HEK293 (cell line): ENCODE results near the gene KCNQ2.

ENCODE experiments used
- GLI4 ChIP-seq: fragments of 450-650 bp; formaldehyde crosslinking; IDR thresholded peaks from 2 replicates; pipeline ENCODE4 v1.5.1; 2016; ENCODE audit warnings: missing biosample characterization, missing genetic modification characterization
- GLIS2 ChIP-seq: fragments of 450-650 bp; formaldehyde crosslinking; IDR thresholded peaks from 2 replicates; pipeline ENCODE4 v1.5.1; 2016; ENCODE audit warnings: missing biosample characterization, missing genetic modification characterization
- HOXA7 ChIP-seq: sonication (generic); formaldehyde crosslinking; IDR thresholded peaks from 2 replicates; pipeline ENCODE4 v1.8.1; 2022; ENCODE audit warnings: missing genetic modification reagents, borderline replicate concordance
- KLF8 ChIP-seq: fragments of 450-650 bp; formaldehyde crosslinking; IDR thresholded peaks from 2 replicates; pipeline ENCODE4 v1.5.1; 2016; ENCODE audit warnings: missing biosample characterization, missing genetic modification characterization
- SETDB1 ChIP-seq: IDR thresholded peaks from one replicate; pipeline ENCODE4 v1.6.1; 2017; ENCODE audit warnings: mild to moderate bottlenecking, low read length, moderate library complexity, mixed read lengths; ENCODE audit not compliant: insufficient read length
- ZBTB21 ChIP-seq: fragments of 450-650 bp; formaldehyde crosslinking; IDR thresholded peaks from 2 replicates; pipeline ENCODE4 v1.5.1; 2017; ENCODE audit warnings: missing biosample characterization, missing genetic modification characterization
- ZBTB48 ChIP-seq: fragments of 450-650 bp; formaldehyde crosslinking; IDR thresholded peaks from 2 replicates; pipeline ENCODE4 v1.5.1; 2016; ENCODE audit warnings: missing biosample characterization, missing genetic modification characterization
- ZBTB7A ChIP-seq: fragments of 450-650 bp; formaldehyde crosslinking; IDR thresholded peaks from 2 replicates; pipeline ENCODE4 v1.5.1; 2016; ENCODE audit warnings: low read depth, missing biosample characterization, missing genetic modification characterization
- ZNF133 ChIP-seq: fragments of 450-650 bp; formaldehyde crosslinking; IDR thresholded peaks from 2 replicates; pipeline ENCODE4 v1.5.1; 2016; ENCODE audit warnings: missing biosample characterization, missing genetic modification characterization
- ZNF211 ChIP-seq: fragments of 450-650 bp; formaldehyde crosslinking; IDR thresholded peaks from 2 replicates; pipeline ENCODE4 v1.5.1; 2016; ENCODE audit warnings: low read depth, missing biosample characterization, missing genetic modification characterization
- ZNF223 ChIP-seq: fragments of 450-650 bp; formaldehyde crosslinking; IDR thresholded peaks from 2 replicates; pipeline ENCODE4 v1.5.1; 2016; ENCODE audit warnings: missing biosample characterization, missing genetic modification characterization
- ZNF24 ChIP-seq: fragments of 450-650 bp; formaldehyde crosslinking; IDR thresholded peaks from 2 replicates; pipeline ENCODE4 v1.5.1; 2016; ENCODE audit warnings: missing biosample characterization, missing genetic modification characterization
- ZNF302 ChIP-seq: fragments of 450-650 bp; formaldehyde crosslinking; IDR thresholded peaks from 2 replicates; pipeline ENCODE4 v1.5.1; 2016; ENCODE audit warnings: missing biosample characterization, missing genetic modification characterization, low read depth
- ZNF416 ChIP-seq: fragments of 450-650 bp; formaldehyde crosslinking; IDR thresholded peaks from 2 replicates; pipeline ENCODE4 v1.5.1; 2016; ENCODE audit warnings: missing biosample characterization, missing genetic modification characterization
- ZNF510 ChIP-seq: fragments of 450-650 bp; formaldehyde crosslinking; IDR thresholded peaks from 2 replicates; pipeline ENCODE4 v1.5.1; 2018; ENCODE audit warnings: mild to moderate bottlenecking, missing genetic modification characterization, missing biosample characterization; ENCODE audit not compliant: insufficient replicate concordance
- ZNF521 ChIP-seq: fragments of 450-650 bp; formaldehyde crosslinking; IDR thresholded peaks from 2 replicates; pipeline ENCODE4 v1.5.1; 2017; ENCODE audit warnings: missing biosample characterization, mild to moderate bottlenecking, missing genetic modification characterization
- ZNF585B ChIP-seq: fragments of 450-650 bp; formaldehyde crosslinking; IDR thresholded peaks from 2 replicates; pipeline ENCODE4 v1.5.1; 2016; ENCODE audit warnings: missing biosample characterization, missing genetic modification characterization
- ZNF654 ChIP-seq: fragments of 450-650 bp; formaldehyde crosslinking; IDR thresholded peaks from 2 replicates; pipeline ENCODE4 v1.5.1; 2016; ENCODE audit warnings: low read depth, missing biosample characterization, missing genetic modification characterization
- ZNF677 ChIP-seq: fragments of 450-650 bp; IDR thresholded peaks from 2 replicates; pipeline ENCODE4 v1.5.0; 2018; ENCODE audit warnings: missing biosample characterization, mild to moderate bottlenecking, missing genetic modification characterization, moderate library complexity
- ZNF776 ChIP-seq: fragments of 450-650 bp; formaldehyde crosslinking; IDR thresholded peaks from 2 replicates; pipeline ENCODE4 v1.5.0; 2017; ENCODE audit warnings: missing biosample characterization, missing genetic modification characterization, borderline replicate concordance
- ZNF777 ChIP-seq: fragments of 450-650 bp; formaldehyde crosslinking; IDR thresholded peaks from 2 replicates; pipeline ENCODE4 v1.5.1; 2017; ENCODE audit warnings: missing biosample characterization, missing genetic modification characterization, borderline replicate concordance
- ZSCAN16 ChIP-seq: fragments of 450-650 bp; formaldehyde crosslinking; IDR thresholded peaks from 2 replicates; pipeline ENCODE4 v1.5.1; 2016; ENCODE audit warnings: missing biosample characterization, missing genetic modification characterization
- TF ChIP-seq, protein P1 (sequence below): fragments of 450-650 bp; formaldehyde crosslinking; IDR thresholded peaks from 2 replicates; pipeline ENCODE4 v1.5.1; 2016; ENCODE audit warnings: missing biosample characterization, missing genetic modification characterization
- TF ChIP-seq, protein P2 (sequence below): fragments of 450-650 bp; formaldehyde crosslinking; IDR thresholded peaks from 2 replicates; pipeline ENCODE4 v1.5.1; 2016; ENCODE audit warnings: missing biosample characterization, missing genetic modification characterization
- TF ChIP-seq, protein P3 (sequence below): fragments of 450-650 bp; formaldehyde crosslinking; IDR thresholded peaks from 2 replicates; pipeline ENCODE4 v1.5.1; 2016; ENCODE audit warnings: missing biosample characterization, missing genetic modification characterization
- TF ChIP-seq, protein P4 (sequence below): fragments of 450-650 bp; formaldehyde crosslinking; IDR thresholded peaks from 2 replicates; pipeline ENCODE4 v1.5.1; 2016; ENCODE audit warnings: missing biosample characterization, missing genetic modification characterization
- TF ChIP-seq, protein P5 (sequence below): fragments of 450-650 bp; formaldehyde crosslinking; IDR thresholded peaks from 2 replicates; pipeline ENCODE4 v1.5.1; 2017; ENCODE audit warnings: missing biosample characterization, missing genetic modification characterization
- TF ChIP-seq, protein P6 (sequence below): fragments of 450-650 bp; formaldehyde crosslinking; IDR thresholded peaks from 2 replicates; pipeline ENCODE4 v1.5.1; 2016; ENCODE audit warnings: missing biosample characterization, missing genetic modification characterization

Gene KCNQ2

DNA sequence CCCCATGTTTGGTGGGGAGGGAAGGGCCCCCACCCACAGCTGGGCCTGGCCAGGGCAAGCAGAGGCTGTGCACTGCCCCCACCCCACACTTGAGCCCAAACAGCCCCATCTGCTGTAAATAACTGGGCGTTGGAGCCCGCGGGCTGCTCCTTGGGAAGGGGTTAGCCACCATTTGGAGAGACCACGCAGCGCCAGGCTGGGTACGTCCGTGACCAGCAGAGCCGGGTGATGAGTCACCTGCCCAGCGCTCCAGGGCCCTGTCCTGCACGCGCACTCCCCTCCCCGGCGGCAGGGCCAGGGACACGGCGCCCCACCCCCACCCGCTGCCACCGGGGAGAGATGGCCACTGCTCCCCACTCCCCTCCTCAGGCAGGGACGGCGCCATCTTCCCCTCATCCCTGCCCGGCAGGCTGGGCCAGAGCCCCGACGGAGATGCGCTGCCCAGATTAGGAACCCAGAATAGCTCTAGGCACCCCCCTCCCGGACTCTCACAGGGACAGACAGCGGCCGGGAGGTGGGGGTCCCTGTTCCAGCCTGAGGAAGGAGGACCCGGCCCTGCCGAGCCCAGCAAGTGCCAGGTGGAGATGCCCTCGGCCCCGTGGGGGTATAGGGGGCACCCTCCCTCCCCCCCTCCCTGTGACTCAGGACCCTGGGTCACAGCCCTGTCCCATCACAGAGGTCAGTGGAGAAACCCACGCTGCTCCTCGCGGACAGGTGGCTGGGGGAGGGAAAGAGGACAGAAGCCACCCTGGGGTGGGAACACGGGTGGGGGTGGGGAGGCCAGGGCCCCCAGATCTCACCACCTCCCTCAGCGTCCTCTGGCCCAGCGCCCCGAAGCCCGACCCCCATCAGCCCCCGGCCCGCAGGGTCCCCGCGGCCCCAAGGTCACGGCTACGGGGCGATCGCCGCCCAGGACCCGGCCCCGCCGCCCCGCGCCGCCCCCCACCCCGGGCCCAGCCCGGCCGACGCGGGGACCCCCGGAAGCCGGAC lies 25.8 kb upstream of the KCNQ2 start (continued):
- TF ChIP-seq ZNF585B (tag by site-specific recombination) = no peak
- no peak for TF ChIP-seq ZNF302 (tag by site-specific recombination)
- TF ChIP-seq ZNF677 (tag by site-specific recombination) = no peak
- 0 out of 2 replicates have a peak, but pooled peaks have one; percentile 35 for TF ChIP-seq ZBTB7A (tag by site-specific recombination)
- peak; percentile 84 for TF ChIP-seq ZBTB48 (tag by site-specific recombination)
- no peak for TF ChIP-seq ZSCAN16 (tag by site-specific recombination)
- TF ChIP-seq, protein P1, sequence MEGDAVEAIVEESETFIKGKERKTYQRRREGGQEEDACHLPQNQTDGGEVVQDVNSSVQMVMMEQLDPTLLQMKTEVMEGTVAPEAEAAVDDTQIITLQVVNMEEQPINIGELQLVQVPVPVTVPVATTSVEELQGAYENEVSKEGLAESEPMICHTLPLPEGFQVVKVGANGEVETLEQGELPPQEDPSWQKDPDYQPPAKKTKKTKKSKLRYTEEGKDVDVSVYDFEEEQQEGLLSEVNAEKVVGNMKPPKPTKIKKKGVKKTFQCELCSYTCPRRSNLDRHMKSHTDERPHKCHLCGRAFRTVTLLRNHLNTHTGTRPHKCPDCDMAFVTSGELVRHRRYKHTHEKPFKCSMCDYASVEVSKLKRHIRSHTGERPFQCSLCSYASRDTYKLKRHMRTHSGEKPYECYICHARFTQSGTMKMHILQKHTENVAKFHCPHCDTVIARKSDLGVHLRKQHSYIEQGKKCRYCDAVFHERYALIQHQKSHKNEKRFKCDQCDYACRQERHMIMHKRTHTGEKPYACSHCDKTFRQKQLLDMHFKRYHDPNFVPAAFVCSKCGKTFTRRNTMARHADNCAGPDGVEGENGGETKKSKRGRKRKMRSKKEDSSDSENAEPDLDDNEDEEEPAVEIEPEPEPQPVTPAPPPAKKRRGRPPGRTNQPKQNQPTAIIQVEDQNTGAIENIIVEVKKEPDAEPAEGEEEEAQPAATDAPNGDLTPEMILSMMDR (tag by site-specific recombination) = peak; percentile 60
- TF ChIP-seq ZNF223 (tag by site-specific recombination) = no peak
- TF ChIP-seq, protein P2, sequence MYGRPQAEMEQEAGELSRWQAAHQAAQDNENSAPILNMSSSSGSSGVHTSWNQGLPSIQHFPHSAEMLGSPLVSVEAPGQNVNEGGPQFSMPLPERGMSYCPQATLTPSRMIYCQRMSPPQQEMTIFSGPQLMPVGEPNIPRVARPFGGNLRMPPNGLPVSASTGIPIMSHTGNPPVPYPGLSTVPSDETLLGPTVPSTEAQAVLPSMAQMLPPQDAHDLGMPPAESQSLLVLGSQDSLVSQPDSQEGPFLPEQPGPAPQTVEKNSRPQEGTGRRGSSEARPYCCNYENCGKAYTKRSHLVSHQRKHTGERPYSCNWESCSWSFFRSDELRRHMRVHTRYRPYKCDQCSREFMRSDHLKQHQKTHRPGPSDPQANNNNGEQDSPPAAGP (tag by site-specific recombination) = peak; percentile 64; the same call in 1 of the 2 replicates
- TF ChIP-seq ZBTB21 (tag by site-specific recombination) = no peak
- TF ChIP-seq ZNF24 (tag by site-specific recombination) = no peak
- TF ChIP-seq, protein P3, sequence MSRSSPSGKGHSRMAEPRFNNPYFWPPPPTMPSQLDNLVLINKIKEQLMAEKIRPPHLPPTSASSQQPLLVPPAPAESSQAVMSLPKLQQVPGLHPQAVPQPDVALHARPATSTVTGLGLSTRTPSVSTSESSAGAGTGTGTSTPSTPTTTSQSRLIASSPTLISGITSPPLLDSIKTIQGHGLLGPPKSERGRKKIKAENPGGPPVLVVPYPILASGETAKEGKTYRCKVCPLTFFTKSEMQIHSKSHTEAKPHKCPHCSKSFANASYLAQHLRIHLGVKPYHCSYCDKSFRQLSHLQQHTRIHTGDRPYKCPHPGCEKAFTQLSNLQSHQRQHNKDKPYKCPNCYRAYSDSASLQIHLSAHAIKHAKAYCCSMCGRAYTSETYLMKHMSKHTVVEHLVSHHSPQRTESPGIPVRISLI = no peak
- no peak for TF ChIP-seq ZNF521 (tag by site-specific recombination)
- no peak; the same call in 1 of the 2 replicates for TF ChIP-seq ZNF777 (tag by site-specific recombination)
- TF ChIP-seq ZNF133 (tag by site-specific recombination) = no peak
- no peak for TF ChIP-seq ZNF654
- no peak for TF ChIP-seq ZNF416 (tag by site-specific recombination)
- TF ChIP-seq ZNF776 = no peak
- TF ChIP-seq KLF8 (tag by site-specific recombination) = peak; percentile 49; the same call in 1 of the 2 replicates
- TF ChIP-seq, protein P4, sequence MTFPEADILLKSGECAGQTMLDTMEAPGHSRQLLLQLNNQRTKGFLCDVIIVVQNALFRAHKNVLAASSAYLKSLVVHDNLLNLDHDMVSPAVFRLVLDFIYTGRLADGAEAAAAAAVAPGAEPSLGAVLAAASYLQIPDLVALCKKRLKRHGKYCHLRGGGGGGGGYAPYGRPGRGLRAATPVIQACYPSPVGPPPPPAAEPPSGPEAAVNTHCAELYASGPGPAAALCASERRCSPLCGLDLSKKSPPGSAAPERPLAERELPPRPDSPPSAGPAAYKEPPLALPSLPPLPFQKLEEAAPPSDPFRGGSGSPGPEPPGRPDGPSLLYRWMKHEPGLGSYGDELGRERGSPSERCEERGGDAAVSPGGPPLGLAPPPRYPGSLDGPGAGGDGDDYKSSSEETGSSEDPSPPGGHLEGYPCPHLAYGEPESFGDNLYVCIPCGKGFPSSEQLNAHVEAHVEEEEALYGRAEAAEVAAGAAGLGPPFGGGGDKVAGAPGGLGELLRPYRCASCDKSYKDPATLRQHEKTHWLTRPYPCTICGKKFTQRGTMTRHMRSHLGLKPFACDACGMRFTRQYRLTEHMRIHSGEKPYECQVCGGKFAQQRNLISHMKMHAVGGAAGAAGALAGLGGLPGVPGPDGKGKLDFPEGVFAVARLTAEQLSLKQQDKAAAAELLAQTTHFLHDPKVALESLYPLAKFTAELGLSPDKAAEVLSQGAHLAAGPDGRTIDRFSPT (tag by site-specific recombination) = peak; percentile 88
- TF ChIP-seq, protein P5, sequence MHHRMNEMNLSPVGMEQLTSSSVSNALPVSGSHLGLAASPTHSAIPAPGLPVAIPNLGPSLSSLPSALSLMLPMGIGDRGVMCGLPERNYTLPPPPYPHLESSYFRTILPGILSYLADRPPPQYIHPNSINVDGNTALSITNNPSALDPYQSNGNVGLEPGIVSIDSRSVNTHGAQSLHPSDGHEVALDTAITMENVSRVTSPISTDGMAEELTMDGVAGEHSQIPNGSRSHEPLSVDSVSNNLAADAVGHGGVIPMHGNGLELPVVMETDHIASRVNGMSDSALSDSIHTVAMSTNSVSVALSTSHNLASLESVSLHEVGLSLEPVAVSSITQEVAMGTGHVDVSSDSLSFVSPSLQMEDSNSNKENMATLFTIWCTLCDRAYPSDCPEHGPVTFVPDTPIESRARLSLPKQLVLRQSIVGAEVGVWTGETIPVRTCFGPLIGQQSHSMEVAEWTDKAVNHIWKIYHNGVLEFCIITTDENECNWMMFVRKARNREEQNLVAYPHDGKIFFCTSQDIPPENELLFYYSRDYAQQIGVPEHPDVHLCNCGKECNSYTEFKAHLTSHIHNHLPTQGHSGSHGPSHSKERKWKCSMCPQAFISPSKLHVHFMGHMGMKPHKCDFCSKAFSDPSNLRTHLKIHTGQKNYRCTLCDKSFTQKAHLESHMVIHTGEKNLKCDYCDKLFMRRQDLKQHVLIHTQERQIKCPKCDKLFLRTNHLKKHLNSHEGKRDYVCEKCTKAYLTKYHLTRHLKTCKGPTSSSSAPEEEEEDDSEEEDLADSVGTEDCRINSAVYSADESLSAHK (tag by site-specific recombination) = no peak
- no peak for TF ChIP-seq ZNF211 (tag by site-specific recombination)
- TF ChIP-seq, protein P6, sequence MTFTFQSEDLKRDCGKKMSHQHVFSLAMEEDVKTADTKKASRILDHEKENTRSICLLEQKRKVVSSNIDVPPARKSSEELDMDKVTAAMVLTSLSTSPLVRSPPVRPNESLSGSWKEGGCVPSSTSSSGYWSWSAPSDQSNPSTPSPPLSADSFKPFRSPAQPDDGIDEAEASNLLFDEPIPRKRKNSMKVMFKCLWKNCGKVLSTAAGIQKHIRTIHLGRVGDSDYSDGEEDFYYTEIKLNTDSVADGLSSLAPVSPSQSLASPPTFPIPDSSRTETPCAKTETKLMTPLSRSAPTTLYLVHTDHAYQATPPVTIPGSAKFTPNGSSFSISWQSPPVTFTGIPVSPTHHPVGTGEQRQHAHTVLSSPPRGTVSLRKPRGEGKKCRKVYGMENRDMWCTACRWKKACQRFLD (tag by site-specific recombination) = no peak
- TF ChIP-seq GLI4 (tag by site-specific recombination) = no peak
- TF ChIP-seq GLIS2 (tag by site-specific recombination) = peak; percentile 72
- TF ChIP-seq HOXA7 (CRISPR knock-in tag) = no peak
- TF ChIP-seq ZNF510 (tag by site-specific recombination) = no peak
- no peak for TF ChIP-seq SETDB1
